NCI-H2029 (cell line): ENCODE measurements around the gene GABARAP.
"Not testable (repeated sequence)": the region's sequence is repeated elsewhere in the genome, so short reads cannot be mapped to it uniquely, and the experiment has no call there.

Experiments
- DNase-seq: peaks from one replicate; lab custom pipeline; 2025; lab: John Stamatoyannopoulos, UW

GABARAP gene

GRCh38 chr17:7260651-7261378 is 18.6 kb upstream of the GABARAP start:
- DNase-seq, result peak; percentile 24

- DNase-seq, result no peak
These were observed 17.9 kb upstream of the GABARAP start for GRCh38 chr17:7260151-7260550.

DNA sequence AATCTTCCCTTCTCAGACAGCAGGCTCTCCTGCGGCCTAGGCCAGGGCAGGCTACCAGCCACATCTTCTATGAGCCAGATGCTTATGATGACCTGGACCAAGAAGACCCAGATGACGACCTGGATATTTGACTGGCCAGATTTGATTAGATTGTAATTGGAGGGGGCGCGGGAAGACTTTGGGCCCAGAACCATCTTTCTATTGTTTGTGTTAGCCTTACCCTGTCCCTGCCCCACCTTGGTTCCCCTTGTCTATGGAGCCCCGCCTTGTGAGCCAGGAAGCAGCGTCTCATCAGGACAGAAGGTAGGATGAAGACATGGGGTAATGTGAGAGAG is 17.3 kb upstream of the GABARAP start:
- no peak for DNase-seq

- no peak for DNase-seq
These were observed 16.7 kb upstream of the GABARAP start for GRCh38 chr17:7258731-7259554.

DNA sequence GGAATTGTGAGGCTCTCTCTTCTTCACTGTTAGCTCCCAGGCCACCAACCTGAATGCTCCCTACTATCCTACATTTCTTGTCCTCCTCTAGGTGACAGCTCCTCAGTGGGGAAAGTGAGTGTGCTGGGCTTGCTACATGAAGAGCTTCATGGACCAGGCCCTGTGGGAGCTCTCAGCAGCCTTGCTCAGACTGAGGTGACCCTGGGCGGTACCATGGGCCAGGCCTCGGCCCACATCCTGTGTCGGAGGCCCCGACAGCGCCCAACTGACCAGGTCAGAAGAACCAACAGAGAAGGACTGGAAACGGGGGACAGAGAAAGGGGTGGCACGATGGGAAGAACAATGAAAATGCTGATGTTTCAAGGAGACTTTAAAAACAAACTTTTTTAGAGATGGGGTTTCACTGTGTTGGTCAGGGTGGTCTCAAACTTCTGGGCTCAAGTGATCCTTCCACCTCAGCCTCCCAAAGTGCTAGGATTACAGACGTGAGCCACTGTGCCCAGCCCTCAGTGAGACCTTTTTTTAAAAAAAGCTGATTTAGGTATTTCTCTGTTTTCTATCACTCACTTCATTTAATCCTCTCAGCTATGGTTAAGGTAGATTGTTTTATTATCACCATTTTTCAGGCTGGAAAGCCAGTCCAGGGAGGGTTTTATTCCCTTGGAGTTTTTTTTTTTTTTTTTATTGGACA is 14.7 kb upstream of the GABARAP start:
- DNase-seq, result no peak

GRCh38 chr17:7254511-7254910 is 12.3 kb upstream of the GABARAP start:
- DNase-seq, result no peak

DNA sequence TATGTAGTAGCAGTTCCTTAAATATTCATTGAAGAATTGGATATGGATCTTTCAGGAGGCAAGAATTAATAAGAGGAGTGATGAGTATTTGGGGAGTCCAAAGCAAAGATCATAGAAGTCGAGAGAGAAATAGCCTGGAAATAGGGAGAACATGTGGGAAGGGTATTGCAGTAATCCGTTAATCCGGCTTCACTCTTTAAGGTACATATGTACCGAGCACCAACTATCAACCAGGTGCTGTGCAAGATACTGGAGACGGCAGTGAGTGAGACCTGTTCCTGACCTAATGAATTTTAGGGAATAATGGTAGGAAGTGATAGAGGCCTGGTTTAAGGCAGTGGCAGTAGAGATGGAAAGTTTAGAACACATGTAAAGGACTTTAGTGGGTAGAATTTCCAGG is 10.8 kb upstream of the GABARAP start:
- DNase-seq, result no peak

DNA sequence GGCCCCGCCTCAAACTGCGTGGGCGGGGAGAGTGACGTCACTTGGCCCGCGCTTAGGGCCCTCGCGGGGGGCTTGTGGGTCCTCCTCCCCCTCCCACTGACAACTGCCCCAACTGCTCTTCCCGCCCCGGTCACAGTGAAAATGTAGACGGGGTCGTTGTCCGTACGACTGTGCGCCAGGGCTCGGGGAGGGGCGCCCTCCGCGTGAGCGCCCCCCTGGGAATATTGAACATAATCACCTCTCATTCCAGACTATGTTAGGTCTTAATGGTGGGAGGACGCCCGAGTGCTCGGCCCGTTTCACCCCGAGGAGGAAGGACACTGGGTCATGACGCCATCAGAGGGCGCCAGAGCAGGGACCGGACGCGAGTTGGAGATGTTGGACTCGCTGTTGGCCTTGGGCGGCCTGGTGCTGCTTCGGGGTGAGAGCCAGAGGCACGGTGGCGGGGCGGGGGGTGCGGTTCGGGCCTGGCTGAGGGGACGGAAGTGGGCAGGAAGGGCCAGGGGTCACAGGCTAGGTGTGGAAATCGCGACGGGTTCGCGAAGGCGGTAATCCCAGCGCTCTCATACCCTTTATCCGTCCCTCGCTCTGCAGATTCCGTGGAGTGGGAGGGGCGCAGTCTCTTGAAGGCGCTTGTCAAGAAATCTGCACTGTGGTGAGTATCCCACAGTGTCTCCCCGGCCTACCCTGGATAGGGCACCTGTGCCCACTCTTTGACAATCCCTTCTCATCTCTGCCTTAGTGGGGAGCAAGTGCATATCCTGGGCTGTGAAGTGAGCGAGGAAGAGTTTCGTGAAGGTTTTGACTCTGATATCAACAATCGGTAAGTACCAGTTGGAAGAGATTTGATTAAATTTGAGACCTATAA is 10.2 kb upstream of the GABARAP start, which contains the start of gene ELP5:
Gene ELP5, plus strand, starts transcription at position 40 of the 868 bp plus-strand sequence. Its CDS starts 336 bp downstream, at position 376.
- peak; percentile 57 for DNase-seq

GRCh38 chr17:7251661-7252175 is 9.5 kb upstream of the GABARAP start, which contains the start of gene CTDNEP1:
Gene CTDNEP1, minus strand, starts transcription at chr17:7251734. Its CDS starts 438 bp downstream, at chr17:7251296.
- peak; percentile 93 for DNase-seq

DNA sequence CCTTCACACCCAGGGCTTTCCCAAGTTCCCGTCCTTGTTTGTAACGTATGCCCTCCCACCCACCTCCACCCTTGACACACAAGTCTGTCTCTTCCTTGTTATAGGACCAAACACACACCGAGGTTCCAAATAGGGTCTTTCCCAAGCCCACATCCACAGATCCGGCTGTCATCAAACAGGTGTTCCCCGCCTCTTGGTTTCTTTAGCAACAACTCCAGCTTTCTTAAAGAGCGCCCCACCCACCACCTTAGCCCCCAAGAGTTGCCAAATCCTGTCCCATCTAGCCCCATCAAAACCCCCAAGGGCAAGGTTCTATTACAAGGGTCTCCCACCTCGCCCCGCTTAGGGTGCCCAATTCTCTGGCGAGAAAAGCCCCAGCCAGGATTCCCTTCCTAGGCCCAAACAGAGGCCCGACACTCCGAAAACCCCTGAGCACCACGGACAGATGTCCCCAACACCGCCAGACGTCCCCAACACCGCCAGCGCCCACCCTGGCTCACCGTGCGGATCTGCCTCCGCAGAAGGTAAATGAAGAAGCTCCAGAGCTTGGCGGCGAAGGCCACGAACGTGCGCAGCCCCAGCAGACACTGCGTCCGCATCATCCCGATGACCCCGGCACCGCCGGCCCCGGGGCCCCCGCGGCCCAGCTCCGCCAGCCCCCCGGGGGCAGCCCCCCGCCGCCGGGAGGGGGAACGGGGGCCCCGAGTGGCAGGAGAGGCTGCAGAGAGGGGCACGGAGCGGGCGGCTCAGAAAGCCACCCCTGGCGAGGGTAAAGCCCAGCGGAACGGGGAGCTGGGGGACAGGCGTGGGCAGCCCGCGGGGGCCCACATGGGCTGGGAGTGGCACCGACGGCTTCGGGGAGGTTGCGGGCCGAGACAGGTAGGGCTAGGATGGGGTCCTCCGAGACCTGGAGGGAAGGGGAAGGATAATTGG is 8.7 kb upstream of the GABARAP start:
- no peak for DNase-seq

- no peak for DNase-seq
These were observed 7.6 kb upstream of the GABARAP start for GRCh38 chr17:7249830-7250229.

- DNase-seq, result no peak
These were observed 7.0 kb upstream of the GABARAP start for GRCh38 chr17:7249214-7249613.

- no peak for DNase-seq
These were observed 6.5 kb upstream of the GABARAP start for GRCh38 chr17:7248796-7249195.

- DNase-seq, result no peak
These were observed 4.5 kb upstream of the GABARAP start for GRCh38 chr17:7246779-7247178.

DNA sequence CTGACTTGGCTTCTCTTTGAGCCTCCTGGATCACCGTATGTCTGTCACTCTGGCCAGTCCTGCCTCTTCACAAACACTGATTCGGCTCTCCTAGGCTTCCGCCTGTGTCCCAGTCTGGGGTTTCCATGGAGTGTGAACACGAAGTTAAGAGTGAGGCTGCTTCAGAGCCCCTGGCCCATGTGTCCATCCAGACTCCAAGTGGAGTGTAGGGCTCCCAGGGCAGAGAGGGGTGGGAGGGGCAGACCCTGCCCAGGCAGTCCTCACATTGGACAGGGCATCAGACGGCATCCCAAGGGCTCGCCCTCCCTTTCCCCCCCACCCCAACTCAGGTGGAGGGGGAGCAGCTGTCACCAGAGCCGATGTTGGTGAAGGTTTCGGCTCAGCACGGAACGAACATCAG is 1.6 kb upstream of the GABARAP start:
- DNase-seq, result not testable (repeated sequence)

DNA sequence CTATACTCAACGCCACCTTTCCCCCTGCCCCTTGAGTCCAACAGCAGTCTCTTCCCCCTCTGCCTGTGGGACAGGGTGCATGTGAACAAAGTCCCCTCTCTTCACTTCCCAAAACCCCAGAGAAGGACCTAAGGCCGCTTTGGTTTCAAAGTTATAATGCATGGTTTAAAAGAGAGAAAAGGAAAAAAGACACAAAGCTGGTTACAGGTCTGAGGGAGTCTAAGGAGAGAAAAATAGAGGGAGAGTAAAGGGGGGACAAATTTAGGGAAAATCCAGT is 1.1 kb upstream of the GABARAP start:
- DNase-seq, result no peak

- DNase-seq, result peak; percentile 71
These were observed 636 bp upstream of the GABARAP start for GRCh38 chr17:7242717-7243452.

DNA sequence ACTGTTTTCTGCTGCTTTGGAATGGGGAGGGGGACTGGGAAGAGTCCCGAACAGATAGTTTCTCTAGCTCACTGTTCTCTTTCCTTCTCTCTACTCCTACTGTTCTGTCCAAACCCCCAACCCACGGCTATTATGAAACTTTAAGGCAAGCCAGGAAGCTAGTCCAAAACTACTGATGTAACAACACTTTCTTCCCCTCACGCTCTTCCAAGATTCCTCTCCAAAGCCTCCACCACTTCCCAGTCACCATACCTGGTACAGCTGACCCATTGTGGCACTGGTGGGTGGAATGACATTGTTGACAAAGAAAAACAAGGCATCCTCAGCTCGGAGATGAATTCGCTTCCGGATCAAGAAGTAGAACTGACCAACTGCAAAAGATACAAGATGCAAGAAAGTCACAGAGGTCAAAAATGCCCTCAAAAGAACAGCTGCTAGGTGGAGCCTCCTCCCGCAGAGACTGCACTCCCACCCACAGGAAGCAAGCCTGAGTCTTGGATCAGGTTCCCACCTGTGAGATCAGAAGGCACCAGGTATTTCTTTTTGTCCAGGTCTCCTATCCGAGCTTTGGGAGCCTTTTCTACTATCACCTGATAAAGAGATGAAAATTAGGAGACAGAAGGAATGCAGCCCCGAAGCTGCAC is 1.0 kb downstream of the GABARAP start:
- no peak for DNase-seq

DNA sequence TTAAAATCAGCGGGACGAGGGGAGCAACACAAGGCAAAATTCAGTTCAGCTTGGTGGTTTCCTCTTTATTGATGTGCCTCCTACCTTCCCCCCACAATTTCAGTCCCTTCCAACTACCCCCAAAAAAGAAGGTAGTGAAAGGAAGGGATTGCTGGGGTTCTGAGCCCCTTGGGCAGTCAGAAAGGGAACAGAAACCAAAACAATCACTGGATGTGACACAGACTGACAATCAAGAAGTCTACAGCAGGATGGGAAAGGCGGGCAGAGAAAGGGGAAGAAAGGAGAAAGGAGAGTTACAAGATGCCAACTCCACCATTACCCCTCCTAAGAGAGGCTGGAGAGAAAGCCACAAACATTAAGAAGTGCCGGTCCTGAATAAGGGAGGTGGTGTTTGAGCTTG is 1.9 kb downstream of the GABARAP start:
- no peak for DNase-seq
